IMR-90 (cell line): Measurements from ENCODE around the gene TNS3.

ENCODE experiments used
- CEBPB ChIP-seq: IDR thresholded peaks from 2 replicates; pipeline ENCODE4 v1.6.1; 2012; ENCODE audit warnings: low read depth, low read length, improper control_type of control experiment
- CTCF ChIP-seq: conservative IDR thresholded peaks from 2 replicates; pipeline ENCODE4 v1.5.1; 2012; ENCODE audit warnings: mild to moderate bottlenecking, low read depth, low read length, improper control_type of control experiment
- FOS ChIP-seq: fragments of 150-350 bp; IDR thresholded peaks from 2 replicates; pipeline ENCODE4 v1.6.1; 2016; ENCODE audit warnings: low read depth, low read length
- POLR2A ChIP-seq: IDR thresholded peaks from 2 replicates; pipeline ENCODE4 v1.6.1; 2012; ENCODE audit warnings: mild to moderate bottlenecking, low read depth, low read length

DNA sequence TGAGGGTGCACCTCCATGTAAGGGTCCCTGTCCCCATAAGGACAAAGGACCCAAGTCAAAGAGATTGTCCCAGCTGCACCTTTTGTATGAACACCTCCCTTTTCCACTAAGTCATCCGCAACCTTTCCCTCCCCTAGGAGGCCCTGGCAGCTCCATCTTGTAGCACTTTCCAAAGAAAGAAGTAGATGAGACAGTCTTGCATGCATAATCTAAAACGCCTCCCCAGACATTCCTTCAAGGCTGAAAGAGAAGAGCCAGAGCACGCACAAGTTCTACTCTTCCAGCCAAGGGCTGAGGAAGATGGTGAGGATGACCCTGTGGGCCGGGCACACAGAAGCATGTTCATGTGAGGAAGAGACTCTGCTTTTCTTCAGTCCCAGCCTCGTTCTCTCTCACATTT lies 194.4 kb downstream of the TNS3 start:
- TF ChIP-seq POLR2A = no peak
- TF ChIP-seq FOS = no peak
- no peak for TF ChIP-seq CEBPB
- TF ChIP-seq CTCF = no peak
